Measurements from ENCODE around the gene SAMD1. TPM values are rescaled to one million over a fixed set of nuclear protein-coding genes. Genes with fewer than 3 reads are reported as not detected.

The SAMD1 gene
- total and polyA plus RNA-seq, 11 donors, result 26.7 to 62.6 (median 38.3) TPM

- peak in 1 of 2 donors; percentile 72 for TF ChIP-seq POLR2A (IDR thresholded peaks at IDR 0.05)
- TF ChIP-seq, protein P1, sequence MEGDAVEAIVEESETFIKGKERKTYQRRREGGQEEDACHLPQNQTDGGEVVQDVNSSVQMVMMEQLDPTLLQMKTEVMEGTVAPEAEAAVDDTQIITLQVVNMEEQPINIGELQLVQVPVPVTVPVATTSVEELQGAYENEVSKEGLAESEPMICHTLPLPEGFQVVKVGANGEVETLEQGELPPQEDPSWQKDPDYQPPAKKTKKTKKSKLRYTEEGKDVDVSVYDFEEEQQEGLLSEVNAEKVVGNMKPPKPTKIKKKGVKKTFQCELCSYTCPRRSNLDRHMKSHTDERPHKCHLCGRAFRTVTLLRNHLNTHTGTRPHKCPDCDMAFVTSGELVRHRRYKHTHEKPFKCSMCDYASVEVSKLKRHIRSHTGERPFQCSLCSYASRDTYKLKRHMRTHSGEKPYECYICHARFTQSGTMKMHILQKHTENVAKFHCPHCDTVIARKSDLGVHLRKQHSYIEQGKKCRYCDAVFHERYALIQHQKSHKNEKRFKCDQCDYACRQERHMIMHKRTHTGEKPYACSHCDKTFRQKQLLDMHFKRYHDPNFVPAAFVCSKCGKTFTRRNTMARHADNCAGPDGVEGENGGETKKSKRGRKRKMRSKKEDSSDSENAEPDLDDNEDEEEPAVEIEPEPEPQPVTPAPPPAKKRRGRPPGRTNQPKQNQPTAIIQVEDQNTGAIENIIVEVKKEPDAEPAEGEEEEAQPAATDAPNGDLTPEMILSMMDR (IDR thresholded peaks at IDR 0.05), result no peak
- Histone ChIP-seq H3K27me3 (no peaks in the 10 kb centered on the region), H3K4me1 (peaks cover 27 to 67% (median 58%) of the 10 kb centered on the region in 12 donors), H3K9me3 (no peaks in the 10 kb centered on the region), H3K27ac (peak within 1 kb of the TSS; percentile 93 to 100 (median 99)), H3K36me3 (no peaks in the 10 kb centered on the region), H3K4me3 (peak within 1 kb of the TSS; percentile 52 to 98 (median 92))
- DNase-seq (peak; percentile 99 to 100 (median 100)), ATAC-seq (peak; percentile 87 to 94 (median 92))
- intact Hi-C loops (cut with DNase I), result loop anchor here in 5 of 10 donors (1.0 to 5.0 kb wide), 3 partner anchors 19 to 45 kb away; partner anchors contain the start of genes MISP3 (in 2 of the 5) and ASF1B (in 1 of the 5)
- WGBS, 4 donors, result 0% methylated on average over 31 to 67 of the region's 67 CpGs
Observed at GRCh38 chr19:14117668-14118164, 27.2 kb upstream of the SAMD1 start, which contains the start of gene PRKACA. Gene PRKACA, minus strand, starts transcription at chr19:14117762. Its CDS starts 215 bp downstream, at chr19:14117547.

GRCh38 chr19:14116918-14117578 lies 26.5 kb upstream of the SAMD1 start:
- no peak for TF ChIP-seq POLR2A (IDR thresholded peaks at IDR 0.05)
- no peaks in the 10 kb centered on the region for H3K9me3 ChIP-seq
- DNase-seq, result peak; percentile 49 to 71 (median 54)
- 0 to 1% (median 0%) methylated on average over 8 to 33 of the region's 33 CpGs for WGBS, 4 donors
- no peaks in the 10 kb centered on the region for H3K27me3 ChIP-seq
- H3K27ac ChIP-seq, result peak overlapping the region; percentile 63 to 98 (median 94)
- peak in 1 of 4 donors; percentile 0 for ATAC-seq
- peaks cover 32 to 73% (median 65%) of the 10 kb centered on the region in 12 donors for H3K4me1 ChIP-seq
- H3K36me3 ChIP-seq, result no peaks in the 10 kb centered on the region
- peak overlapping the region; percentile 52 to 98 (median 92) for H3K4me3 ChIP-seq
- intact Hi-C loops (cut with DNase I), result loop anchor here in 5 of 10 donors (5.0 kb wide), 2 partner anchors 35 to 45 kb away; partner anchors contain the start of gene MISP3 (in 2 of the 5)

GRCh38 chr19:14116525-14116917 lies 26.0 kb upstream of the SAMD1 start:
- H3K4me3 ChIP-seq, result peak overlapping the region; percentile 52 to 98 (median 92)
- TF ChIP-seq, protein P1 (IDR thresholded peaks at IDR 0.05), result no peak
- no peak for TF ChIP-seq POLR2A (IDR thresholded peaks at IDR 0.05)
- H3K36me3 ChIP-seq, result no peaks in the 10 kb centered on the region
- ATAC-seq (no peak), DNase-seq (peak in 1 of 5 donors; percentile 32)
- no peaks in the 10 kb centered on the region for H3K27me3 ChIP-seq
- WGBS, 4 donors, result 2 to 7% (median 5%) methylated on average over 4 to 6 of the region's 6 CpGs
- no peaks in the 10 kb centered on the region for H3K9me3 ChIP-seq
- peak overlapping the region; percentile 63 to 98 (median 94) for H3K27ac ChIP-seq
- intact Hi-C loops (cut with DNase I), result loop anchor here in 5 of 10 donors (5.0 kb wide), 2 partner anchors 34 to 44 kb away; partner anchors contain the start of gene MISP3 (in 2 of the 5)
- H3K4me1 ChIP-seq, result peaks cover 35 to 78% (median 70%) of the 10 kb centered on the region in 12 donors

DNA sequence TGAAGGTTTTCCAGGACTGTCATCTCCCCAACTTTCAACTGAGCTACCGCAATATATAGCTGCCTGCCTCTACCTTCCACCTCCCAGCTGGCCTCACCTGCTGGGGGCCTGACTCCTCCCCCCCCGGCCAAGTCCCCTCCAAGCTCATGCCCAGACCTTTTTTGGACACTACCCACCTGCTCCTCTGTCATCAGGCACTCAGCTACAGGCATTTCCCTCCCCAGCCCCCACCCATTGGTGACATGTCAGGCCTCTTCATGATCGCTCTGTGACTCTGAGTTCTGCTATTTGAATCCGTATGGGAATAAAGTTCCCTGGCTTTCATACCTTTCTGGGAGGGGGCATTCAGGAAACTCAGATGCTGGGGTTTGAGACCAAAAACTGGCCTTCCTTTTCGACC lies 25.2 kb upstream of the SAMD1 start:
- Histone ChIP-seq H3K4me3 (peak overlapping the region in 10 of 12 donors; percentile 86 to 98 (median 92)), H3K27me3 (no peaks in the 10 kb centered on the region), H3K4me1 (peaks cover 35 to 85% (median 74%) of the 10 kb centered on the region in 12 donors), H3K36me3 (peaks cover 0 to 2% (median 0%) of the 10 kb centered on the region in 9 donors), H3K9me3 (no peaks in the 10 kb centered on the region), H3K27ac (peak overlapping the region in 11 of 12 donors; percentile 80 to 98 (median 95))
- 39 to 56% (median 54%) methylated on average over 5 of the region's 5 CpGs for WGBS, 4 donors
- DNase-seq (peak in 1 of 5 donors; percentile 32), ATAC-seq (no peak)
- intact Hi-C loops (cut with DNase I), result loop anchor here in 5 of 10 donors (5.0 kb wide), 2 partner anchors 33 to 43 kb away; partner anchors contain the start of gene MISP3 (in 2 of the 5)
- TF ChIP-seq, protein P1 (IDR thresholded peaks at IDR 0.05), result no peak
- TF ChIP-seq POLR2A (IDR thresholded peaks at IDR 0.05), result no peak
